HG03025 (cell line): Measurements from ENCODE around the gene MAGEA12.
"Not testable (repeated sequence)": the region's sequence is repeated elsewhere in the genome, so short reads cannot be mapped to it uniquely, and the experiment has no call there.

Experiments used
- ATAC-seq: cut with Tn5 transposase; IDR thresholded peaks from one replicate; pipeline ENCODE4 v1.9.1; 2021; ENCODE audit warnings: mild to moderate bottlenecking, moderate library complexity; ENCODE audit not compliant: unreplicated experiment, low FRiP score

The MAGEA12 gene, protein sequence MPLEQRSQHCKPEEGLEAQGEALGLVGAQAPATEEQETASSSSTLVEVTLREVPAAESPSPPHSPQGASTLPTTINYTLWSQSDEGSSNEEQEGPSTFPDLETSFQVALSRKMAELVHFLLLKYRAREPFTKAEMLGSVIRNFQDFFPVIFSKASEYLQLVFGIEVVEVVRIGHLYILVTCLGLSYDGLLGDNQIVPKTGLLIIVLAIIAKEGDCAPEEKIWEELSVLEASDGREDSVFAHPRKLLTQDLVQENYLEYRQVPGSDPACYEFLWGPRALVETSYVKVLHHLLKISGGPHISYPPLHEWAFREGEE

DNA sequence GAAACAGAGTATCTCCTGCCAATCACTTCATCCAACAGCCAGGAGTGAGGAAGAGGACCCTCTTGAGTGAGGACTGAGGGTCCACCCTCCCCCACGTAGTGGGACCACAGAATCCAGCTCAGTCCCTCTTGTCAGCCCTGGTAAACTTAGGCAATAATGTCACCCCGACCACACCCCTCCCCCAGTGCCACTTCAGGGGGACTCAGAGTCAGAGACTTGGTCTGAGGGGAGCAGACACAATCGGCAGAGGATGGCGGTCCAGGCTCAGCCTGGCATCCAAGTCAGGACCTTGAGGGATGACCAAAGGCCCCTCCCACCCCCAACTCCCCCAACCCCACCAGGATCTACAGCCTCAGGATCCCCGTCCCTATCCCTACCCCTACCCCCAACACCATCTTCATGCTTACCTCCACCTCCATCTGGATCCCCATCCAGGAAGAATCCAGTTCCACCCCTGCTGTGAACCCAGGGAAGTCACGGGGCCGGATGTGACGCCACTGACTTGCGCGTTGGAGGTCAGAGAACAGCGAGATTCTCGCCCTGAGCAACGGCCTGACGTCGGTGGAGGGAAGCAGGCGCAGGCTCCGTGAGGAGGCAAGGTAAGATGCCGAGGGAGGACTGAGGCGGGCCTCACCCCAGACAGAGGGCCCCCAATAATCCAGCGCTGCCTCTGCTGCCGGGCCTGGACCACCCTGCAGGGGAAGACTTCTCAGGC lies at the start of gene MAGEA12, which contains the start of gene CSAG1:
Gene MAGEA12, plus strand, starts transcription at position 497 of the 715 bp plus-strand sequence. CDS start 2,405 bp downstream, outside the sequence.
Gene CSAG1, minus strand, starts transcription at position 461 of the 715 bp plus-strand sequence. CDS start 1,261 bp downstream, outside the sequence.
- ATAC-seq, result no peak

DNA sequence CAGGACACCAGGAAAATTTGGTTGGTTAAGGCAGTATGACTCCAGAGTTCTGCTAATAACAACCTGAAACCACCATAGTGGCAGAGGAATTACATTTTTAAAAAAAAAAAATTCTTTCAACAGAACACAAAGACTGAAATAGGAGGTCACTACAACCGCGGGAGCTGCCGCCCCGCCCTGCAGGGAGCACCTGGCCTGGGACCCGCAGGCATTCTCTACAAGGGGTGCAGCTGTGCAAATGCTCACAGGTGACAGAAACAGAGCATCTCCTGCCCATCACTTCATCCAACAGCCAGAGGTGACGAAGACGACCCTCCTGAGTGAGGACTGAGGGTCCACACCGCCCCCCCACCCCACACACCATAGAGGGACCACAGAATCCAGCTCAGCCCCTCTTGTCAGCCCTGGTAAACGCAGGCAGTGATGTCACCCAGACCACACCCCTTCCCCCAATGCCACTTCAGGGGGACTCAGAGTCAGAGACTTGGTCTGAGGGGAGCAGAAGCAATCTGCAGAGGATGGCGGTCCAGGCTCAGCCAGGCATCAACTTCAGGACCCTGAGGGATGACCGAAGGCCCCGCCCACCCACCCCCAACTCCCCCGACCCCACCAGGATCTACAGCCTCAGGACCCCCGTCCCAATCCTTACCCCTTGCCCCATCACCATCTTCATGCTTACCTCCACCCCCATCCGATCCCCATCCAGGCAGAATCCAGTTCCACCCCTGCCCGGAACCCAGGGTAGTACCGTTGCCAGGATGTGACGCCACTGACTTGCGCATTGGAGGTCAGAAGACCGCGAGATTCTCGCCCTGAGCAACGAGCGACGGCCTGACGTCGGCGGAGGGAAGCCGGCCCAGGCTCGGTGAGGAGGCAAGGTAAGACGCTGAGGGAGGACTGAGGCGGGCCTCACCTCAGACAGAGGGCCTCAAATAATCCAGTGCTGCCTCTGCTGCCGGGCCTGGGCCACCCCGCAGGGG lies 35.3 kb upstream of the MAGEA12 start, which contains the start of gene MAGEA3:
Gene MAGEA3, plus strand, starts transcription at position 843 of the 980 bp plus-strand sequence. CDS start 2,039 bp downstream, outside the sequence.
- ATAC-seq, result not testable (repeated sequence)

DNA sequence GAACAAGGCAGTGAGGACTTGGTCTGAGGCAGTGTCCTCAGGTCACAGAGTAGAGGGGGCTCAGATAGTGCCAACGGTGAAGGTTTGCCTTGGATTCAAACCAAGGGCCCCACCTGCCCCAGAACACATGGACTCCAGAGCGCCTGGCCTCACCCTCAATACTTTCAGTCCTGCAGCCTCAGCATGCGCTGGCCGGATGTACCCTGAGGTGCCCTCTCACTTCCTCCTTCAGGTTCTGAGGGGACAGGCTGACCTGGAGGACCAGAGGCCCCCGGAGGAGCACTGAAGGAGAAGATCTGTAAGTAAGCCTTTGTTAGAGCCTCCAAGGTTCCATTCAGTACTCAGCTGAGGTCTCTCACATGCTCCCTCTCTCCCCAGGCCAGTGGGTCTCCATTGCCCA lies 33.2 kb upstream of the MAGEA12 start:
- ATAC-seq, result not testable (repeated sequence)

DNA sequence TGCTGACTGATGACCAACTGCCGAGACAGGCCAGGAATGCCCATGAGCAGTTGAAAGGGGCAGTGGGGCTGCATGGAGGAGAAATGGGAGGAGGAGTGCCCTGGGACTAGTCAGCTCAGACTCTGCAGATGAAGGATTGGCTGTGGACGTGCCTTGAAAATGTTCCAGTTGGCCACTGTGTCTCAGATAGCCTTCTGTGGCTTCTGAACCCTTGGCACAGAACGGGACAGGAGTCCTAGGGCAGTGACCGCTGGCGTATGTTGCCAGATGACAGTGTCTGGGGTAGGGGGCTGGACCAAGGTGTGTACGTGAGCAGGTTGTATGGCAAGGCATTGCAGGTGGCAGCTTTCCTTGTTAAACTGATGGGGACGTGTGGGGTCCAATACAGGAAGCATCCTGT lies 27.1 kb upstream of the MAGEA12 start:
- not testable (repeated sequence) for ATAC-seq

DNA sequence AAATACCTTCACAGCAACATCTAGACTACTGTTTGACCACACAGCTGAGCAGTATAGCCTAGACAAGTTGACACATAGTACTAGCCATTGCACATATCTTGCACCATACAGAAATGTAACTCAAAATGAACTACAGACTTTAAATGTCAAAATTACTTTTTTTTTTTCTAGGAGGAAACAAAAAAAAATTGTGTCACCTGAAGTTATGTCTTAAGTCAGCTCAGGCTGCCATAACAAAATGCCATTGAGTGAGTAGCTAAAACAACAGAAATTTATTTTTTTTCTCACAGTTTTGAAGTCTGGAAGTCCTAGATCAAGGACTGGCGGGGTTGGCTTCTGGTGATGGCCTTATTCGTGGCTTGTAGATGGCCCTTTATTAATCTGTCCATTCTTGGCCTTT lies 24.4 kb upstream of the MAGEA12 start, which contains the start of gene CSAG2:
Gene CSAG2, minus strand, starts transcription at position 101 of the 400 bp plus-strand sequence. CDS start 161 bp downstream, outside the sequence.
- ATAC-seq, result not testable (repeated sequence)

DNA sequence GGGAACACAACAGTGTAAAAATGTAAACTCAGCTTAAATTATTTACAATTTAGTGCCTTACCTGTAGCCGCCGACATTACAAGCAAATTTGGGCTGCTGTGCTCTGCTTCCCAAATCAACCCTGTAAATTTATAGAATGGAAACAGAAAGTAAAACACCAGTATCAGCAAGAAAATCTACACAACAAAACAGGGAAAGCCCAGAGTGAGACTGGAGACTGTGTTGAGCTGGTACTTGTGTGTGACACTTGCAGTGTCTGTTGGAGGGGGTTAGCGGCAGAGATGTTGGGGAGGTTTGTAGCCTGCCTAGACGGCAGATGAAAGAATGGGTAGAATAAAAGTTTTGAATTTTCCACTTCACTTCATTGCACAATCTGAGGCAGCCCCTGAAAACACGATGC lies 20.4 kb upstream of the MAGEA12 start:
- ATAC-seq, result not testable (repeated sequence)

DNA sequence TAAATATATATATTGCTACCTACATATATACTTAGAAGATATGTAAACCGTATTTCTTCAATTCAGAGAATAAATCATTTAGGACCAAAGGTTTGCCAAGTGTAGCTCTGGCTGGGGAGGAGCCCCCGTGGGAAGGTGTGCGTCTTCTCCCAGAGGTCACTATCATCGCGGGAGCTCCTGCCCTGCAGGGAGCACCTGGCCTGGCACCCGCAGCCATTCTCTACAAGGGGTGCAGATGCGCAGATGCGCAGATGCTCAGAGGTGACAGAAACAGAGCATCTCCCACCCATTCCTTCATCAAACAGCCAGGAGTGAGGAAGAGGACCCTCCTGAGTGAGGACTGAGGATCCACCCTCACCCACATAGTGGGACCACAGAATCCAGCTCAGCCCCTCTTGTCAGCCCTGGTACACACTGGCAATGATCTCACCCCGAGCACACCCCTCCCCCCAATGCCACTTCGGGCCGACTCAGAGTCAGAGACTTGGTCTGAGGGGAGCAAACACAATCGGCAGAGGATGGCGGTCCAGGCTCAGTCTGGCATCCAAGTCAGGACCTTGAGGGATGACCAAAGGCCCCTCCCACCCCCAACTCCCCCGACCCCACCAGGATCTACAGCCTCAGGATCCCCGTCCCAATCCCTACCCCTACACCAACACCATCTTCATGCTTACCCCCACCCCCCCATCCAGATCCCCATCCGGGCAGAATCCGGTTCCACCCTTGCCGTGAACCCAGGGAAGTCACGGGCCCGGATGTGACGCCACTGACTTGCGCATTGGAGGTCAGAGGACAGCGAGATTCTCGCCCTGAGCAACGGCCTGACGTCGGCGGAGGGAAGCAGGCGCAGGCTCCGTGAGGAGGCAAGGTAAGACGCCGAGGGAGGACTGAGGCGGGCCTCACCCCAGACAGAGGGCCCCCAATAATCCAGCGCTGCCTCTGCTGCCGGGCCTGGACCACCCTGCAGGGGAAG lies 19.5 kb upstream of the MAGEA12 start, which contains the start of gene MAGEA2B:
Gene MAGEA2B, plus strand, starts transcription at position 814 of the 973 bp plus-strand sequence. CDS start 2,479 bp downstream, outside the sequence.
- not testable (repeated sequence) for ATAC-seq

DNA sequence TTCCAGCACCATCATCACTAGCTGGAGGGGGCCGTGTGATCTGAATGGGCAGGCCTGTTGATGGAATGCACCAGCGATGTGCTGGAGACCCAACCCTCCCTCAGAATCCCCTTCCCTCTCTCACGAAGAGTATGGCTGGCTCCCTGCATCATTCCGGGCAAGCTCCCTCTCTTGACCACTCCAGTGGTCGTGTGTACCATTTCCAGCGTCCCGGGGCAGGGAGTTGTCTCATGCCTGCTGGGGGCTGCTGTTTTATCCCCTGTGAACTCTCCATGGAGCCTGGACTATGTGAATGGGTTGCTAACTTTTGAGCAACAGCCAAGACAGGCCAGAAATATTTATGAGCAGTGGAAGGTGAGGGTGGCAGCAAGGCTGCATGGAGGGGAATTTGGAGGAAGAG lies 8.1 kb upstream of the MAGEA12 start:
- ATAC-seq, result no peak

DNA sequence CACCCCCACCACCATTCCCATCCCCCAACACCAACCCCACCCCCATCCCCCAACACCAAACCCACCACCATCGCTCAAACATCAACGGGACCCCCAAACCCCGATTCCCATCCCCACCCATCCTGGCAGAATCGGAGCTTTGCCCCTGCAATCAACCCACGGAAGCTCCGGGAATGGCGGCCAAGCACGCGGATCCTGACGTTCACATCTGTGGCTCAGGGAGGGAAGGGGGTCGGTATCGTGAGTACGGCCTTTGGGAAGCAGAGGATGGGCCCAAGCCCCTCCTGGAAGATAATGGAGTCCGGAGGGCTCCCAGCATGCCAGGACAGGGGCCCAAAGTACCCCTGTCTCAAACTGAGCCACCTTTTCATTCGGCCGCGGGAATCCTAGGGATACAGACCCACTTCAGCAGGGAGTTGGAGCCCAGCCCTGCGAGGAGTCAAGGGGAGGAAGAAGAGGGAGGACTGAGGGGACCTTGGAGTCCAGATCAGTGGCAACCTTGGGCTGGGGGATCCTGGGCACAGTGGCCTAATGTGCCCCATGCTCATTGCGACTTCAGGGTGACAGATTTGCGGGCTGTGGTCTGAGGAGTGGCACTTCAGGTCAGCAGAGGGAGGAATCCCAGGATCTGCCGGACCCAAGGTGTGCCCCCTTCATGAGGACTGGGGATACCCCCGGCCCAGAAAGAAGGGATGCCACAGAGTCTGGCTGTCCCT lies 744 bp downstream of the MAGEA12 start:
- ATAC-seq, result not testable (repeated sequence)

DNA sequence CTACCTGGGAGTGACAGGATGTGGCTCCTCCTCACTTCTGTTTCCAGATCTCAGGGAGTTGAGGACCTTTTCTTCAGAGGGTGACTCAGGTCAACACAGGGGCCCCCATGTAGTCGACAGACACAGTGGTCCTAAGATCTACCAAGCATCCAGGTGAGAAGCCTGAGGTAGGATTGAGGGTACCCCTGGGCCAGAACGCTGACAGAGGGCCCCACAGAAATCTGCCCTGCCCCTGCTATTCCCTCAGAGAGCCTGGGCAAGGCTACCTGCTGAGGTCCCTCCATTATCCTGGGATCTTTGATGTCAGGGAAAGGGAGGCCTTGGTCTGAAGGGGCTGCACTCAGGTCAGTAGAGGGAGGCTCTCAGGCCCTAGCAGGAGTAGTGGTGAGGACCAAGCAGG lies 1.5 kb downstream of the MAGEA12 start:
- no peak for ATAC-seq

DNA sequence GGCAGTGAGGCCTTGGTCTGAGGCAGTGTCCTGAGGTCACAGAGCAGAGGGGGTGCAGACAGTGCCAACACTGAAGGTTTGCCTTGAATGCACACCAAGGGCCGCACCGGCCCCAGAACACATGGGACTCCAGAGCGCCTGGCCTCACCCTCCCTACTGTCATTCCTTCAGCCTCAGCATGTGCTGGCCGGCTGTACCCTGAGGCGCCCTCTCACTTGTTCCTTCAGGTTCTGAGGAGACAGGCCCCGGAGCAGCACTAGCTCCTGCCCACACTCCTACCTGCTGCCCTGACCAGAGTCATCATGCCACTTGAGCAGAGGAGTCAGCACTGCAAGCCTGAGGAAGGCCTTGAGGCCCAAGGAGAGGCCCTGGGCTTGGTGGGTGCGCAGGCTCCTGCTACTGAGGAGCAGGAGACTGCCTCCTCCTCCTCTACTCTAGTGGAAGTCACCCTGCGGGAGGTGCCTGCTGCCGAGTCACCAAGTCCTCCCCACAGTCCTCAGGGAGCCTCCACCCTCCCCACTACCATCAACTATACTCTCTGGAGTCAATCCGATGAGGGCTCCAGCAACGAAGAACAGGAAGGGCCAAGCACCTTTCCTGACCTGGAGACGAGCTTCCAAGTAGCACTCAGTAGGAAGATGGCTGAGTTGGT lies 2.4 kb downstream of the MAGEA12 start:
- no peak for ATAC-seq

DNA sequence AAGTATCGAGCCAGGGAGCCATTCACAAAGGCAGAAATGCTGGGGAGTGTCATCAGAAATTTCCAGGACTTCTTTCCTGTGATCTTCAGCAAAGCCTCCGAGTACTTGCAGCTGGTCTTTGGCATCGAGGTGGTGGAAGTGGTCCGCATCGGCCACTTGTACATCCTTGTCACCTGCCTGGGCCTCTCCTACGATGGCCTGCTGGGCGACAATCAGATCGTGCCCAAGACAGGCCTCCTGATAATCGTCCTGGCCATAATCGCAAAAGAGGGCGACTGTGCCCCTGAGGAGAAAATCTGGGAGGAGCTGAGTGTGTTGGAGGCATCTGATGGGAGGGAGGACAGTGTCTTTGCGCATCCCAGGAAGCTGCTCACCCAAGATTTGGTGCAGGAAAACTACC lies 3.0 kb downstream of the MAGEA12 start:
- not testable (repeated sequence) for ATAC-seq

DNA sequence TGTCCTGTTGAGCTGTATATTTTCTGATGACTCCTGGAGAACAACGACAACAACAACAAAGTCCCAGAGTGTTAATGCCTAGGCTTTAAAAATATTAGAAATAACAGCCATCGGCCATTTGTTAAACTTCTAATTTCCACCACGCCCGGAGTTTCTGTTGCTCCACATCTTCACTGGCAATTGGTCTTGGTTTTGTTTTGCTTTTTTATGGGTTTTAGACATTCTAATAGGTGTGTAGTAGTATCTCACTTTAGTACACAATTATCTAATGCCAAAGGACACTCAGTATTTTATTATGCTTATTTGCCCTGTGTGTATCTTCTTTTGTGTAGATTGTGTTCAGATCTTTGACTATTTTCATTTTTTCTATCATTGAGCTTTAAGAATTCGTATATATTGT lies 5.0 kb downstream of the MAGEA12 start:
- no peak for ATAC-seq

DNA sequence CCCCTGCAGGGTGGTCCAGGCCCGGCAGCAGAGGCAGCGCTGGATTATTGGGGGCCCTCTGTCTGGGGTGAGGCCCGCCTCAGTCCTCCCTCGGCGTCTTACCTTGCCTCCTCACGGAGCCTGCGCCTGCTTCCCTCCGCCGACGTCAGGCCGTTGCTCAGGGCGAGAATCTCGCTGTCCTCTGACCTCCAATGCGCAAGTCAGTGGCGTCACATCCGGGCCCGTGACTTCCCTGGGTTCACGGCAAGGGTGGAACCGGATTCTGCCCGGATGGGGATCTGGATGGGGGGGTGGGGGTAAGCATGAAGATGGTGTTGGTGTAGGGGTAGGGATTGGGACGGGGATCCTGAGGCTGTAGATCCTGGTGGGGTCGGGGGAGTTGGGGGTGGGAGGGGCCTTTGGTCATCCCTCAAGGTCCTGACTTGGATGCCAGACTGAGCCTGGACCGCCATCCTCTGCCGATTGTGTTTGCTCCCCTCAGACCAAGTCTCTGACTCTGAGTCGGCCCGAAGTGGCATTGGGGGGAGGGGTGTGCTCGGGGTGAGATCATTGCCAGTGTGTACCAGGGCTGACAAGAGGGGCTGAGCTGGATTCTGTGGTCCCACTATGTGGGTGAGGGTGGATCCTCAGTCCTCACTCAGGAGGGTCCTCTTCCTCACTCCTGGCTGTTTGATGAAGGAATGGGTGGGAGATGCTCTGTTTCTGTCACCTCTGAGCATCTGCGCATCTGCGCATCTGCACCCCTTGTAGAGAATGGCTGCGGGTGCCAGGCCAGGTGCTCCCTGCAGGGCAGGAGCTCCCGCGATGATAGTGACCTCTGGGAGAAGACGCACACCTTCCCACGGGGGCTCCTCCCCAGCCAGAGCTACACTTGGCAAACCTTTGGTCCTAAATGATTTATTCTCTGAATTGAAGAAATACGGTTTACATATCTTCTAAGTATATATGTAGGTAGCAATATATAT lies 20.4 kb downstream of the MAGEA12 start, which contains the start of gene MAGEA2:
Gene MAGEA2, minus strand, starts transcription at position 157 of the 965 bp plus-strand sequence. CDS start 2,479 bp downstream, outside the sequence.
- not testable (repeated sequence) for ATAC-seq

DNA sequence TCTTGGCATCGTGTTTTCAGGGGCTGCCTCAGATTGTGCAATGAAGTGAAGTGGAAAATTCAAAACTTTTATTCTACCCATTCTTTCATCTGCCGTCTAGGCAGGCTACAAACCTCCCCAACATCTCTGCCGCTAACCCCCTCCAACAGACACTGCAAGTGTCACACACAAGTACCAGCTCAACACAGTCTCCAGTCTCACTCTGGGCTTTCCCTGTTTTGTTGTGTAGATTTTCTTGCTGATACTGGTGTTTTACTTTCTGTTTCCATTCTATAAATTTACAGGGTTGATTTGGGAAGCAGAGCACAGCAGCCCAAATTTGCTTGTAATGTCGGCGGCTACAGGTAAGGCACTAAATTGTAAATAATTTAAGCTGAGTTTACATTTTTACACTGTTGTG lies 21.3 kb downstream of the MAGEA12 start:
- ATAC-seq, result not testable (repeated sequence)

DNA sequence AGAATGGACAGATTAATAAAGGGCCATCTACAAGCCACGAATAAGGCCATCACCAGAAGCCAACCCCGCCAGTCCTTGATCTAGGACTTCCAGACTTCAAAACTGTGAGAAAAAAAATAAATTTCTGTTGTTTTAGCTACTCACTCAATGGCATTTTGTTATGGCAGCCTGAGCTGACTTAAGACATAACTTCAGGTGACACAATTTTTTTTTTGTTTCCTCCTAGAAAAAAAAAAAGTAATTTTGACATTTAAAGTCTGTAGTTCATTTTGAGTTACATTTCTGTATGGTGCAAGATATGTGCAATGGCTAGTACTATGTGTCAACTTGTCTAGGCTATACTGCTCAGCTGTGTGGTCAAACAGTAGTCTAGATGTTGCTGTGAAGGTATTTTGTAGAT lies 25.4 kb downstream of the MAGEA12 start, which contains the start of gene CSAG3:
Gene CSAG3, plus strand, starts transcription at position 301 of the 400 bp plus-strand sequence.
- not testable (repeated sequence) for ATAC-seq
